ENCODE results near the gene CDKN1C.
A peak's percentile ranks its signal among the peaks of the same experiment; 100 is the strongest.
"Not testable (repeated sequence)": the region's sequence is repeated elsewhere in the genome, so short reads cannot be mapped to it uniquely, and the experiment has no call there.

The CDKN1C gene

GRCh38 chr11:2909133-2909902, 23.7 kb upstream of the CDKN1C start:
- FAIRE-seq (no peak), DNase-seq (ENCODE audit: low spot score) (no peak)

DNA sequence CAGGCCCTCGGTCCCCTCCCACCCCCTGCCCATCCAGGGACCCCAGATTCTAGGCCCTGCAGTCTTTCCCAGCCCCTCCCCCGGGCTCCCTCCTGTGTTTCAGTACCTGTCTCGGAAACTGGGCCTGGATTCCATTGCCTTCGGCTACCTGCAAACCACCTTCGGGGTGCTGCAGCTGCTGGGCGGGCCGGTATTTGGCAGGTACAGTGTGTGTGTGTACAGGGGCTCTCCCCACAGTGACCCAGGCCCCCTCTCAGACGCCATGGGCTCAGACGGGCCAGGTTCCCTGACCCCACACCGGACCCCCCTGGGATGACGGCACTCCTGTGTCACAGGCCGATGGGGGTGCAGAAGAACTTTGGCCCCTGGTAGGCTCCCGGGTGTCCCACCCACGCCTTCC, 22.6 kb upstream of the CDKN1C start:
- DNase-seq (ENCODE audit: low spot score) = no peak
- no peak for FAIRE-seq

DNA sequence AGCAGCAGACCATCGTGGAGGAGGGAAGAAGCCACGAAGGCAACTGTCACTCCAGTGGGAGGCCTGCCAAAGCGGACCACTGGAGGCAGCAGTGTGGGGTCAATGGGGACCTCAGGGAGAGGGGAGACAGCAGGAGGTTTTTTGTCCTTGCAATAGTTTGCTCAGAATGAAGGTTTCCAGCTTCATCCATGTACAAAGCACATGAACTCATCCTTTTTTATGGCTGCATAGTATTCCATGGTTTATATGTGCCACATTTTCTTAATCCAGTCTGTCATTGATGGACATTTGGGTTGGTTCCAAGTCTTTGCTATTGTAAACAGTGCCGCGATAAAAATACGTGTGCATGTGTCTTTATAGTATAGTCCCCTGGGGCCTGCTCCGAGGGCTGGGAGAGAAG, 19.7 kb upstream of the CDKN1C start:
- DNase-seq (ENCODE audit: low spot score); FAIRE-seq: not testable (repeated sequence)

DNA sequence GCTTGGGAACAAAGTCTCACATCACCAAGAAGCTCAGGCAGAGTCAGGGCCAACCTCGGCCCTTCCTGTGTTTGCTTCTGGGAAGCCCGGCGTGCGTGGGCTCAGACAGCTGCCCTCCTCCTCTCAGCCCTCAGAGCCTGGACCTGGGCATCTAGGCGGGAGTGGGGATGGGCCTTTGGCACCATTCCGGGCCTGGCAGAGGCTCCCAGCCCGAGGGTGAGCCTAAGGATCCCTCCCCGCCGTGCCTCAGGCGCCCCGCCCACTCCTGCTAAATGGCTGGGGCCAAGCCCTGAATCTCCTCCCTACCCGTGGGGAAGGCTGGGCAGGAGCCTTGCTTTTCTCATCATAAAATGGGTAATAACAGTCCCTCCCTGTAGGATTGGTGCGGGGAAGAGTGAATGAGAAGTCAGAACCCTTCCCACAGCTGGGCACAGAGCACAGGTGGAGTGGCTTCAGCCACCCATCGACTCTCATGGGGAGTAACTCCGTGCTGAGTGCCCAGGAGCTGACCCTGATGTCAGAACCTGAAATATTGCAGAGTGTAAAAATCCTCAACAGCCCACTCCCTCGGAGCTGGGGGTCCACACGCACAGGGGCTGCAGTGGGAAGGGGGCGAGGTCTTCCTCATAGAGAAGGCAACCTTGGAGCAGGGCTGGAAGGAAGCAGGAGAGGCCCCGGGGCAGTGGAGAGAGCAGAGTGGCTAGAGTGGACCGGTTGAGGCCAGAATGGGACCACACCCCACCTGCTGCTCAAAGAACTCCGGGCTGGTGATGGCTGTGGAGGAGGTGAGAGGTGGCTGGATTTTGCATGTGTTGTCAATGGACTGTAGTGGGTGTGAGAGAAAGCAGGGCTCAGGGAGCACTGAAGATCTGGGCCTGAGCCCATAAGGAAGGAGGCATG, 18.8 kb upstream of the CDKN1C start:
- DNase-seq (ENCODE audit: low spot score) (no peak), FAIRE-seq (no peak)

DNA sequence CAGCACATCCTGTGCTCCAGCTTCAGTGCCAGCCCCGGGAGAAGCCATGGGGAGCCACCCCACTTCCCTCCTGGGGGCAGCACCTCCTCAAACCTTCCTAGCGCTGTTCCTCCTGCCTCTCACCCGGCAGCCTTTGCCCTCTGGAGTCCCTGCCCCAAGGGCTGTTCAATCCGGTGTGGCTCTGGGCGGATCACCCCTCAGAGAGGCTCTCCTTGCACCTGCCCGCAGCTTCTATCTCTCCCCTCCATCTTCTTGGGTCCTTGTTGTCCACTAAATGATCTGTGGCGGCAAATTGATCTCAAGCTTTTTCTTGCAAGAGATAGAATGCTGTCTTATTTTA, 18.1 kb upstream of the CDKN1C start:
- FAIRE-seq (no peak), DNase-seq (ENCODE audit: low spot score) (no peak)

DNA sequence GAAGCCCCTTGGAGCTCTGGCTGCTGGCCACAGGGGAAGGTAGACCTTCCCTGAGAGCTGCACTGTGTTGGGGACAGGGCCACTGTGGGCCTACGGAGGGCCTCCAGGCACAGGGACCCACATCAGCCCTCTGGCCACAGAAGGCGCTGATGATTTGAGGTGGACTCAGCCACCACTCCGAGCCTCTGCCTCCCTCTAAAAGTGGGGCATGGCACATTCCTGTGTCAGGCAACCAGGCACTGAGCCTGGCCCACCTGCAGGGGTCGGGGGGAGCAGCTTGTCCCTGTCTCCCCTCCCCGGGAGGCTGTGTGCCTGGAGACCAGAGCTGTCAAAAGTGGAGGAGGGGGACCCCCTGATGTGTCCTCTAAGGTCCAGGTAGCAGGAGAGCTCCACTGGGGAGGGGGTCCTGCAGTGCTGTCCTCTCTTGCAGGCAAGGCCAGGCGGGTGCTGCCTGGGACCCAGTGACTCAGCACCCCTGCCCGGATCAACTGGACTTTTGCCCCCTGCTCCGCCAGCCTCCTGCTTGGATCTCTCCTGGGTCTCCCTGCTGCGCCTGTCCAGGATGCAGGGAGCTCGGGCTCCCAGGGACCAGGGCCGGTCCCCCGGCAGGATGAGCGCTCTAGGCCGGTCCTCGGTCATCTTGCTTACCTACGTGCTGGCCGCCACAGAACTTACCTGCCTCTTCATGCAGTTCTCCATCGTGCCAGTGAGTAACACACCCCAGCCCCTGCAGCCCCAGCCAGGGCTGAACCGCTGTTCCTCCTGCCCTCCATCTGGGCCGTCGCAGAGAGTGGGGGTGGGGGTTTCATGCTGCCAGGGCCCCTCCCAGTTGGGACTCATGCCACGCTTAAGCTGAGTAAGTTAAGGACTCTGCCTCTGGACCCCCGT, 17.5 kb upstream of the CDKN1C start:
- FAIRE-seq (no peak), DNase-seq (ENCODE audit: low spot score) (no peak)

DNA sequence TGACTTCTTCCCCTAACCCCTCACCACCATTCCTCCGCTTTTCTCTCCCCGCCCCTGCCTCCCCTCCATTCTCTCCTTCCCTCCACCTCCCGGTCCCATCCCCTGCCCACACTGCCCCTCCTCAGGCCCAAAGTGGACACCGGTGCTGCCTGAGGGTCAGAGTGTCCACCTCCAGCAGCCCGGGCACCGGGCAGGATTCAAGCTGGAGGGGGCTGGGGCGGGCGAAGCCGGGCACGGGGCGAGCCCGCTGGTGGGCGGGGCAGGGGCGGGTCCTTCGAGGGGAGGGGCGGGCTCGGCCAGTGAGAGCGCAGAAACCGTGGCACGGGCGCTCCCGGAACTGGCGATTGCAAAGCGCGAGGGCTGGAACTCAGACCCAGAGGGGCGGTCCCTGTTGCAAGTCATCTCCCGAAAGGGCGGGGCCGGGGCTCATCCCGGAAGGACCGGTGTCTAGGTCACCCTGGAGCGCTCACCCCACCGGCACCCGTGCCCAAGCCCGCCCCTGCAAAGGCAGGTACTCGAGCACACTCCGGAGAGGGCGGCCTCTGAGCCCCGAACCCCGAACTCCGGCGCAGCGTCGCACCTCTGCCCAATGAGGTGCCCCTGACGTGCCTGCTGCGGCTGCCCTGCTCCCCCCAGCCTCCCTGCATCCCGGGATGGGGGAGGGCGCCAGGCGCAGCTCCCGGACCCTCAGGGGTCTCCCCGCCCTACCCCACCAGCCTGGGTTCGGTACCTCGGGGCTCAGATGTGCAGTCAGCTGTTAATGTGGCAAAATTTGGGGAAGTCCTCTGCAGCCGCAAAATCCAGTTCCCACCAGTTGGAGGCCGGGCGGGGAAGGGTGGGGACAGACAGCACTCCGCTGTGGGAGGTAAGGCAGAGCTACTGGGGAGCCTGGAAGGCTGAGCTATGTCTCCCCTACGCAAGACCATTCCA, 16.5 kb upstream of the CDKN1C start:
- FAIRE-seq = no peak
- DNase-seq (ENCODE audit: low spot score) = peak; percentile 79

- no peak for FAIRE-seq
- no peak for DNase-seq (ENCODE audit: low spot score)
These were observed 15.7 kb upstream of the CDKN1C start for GRCh38 chr11:2901196-2901796.

GRCh38 chr11:2899080-2899783, 13.7 kb upstream of the CDKN1C start:
- FAIRE-seq (no peak), DNase-seq (ENCODE audit: low spot score) (no peak)

DNA sequence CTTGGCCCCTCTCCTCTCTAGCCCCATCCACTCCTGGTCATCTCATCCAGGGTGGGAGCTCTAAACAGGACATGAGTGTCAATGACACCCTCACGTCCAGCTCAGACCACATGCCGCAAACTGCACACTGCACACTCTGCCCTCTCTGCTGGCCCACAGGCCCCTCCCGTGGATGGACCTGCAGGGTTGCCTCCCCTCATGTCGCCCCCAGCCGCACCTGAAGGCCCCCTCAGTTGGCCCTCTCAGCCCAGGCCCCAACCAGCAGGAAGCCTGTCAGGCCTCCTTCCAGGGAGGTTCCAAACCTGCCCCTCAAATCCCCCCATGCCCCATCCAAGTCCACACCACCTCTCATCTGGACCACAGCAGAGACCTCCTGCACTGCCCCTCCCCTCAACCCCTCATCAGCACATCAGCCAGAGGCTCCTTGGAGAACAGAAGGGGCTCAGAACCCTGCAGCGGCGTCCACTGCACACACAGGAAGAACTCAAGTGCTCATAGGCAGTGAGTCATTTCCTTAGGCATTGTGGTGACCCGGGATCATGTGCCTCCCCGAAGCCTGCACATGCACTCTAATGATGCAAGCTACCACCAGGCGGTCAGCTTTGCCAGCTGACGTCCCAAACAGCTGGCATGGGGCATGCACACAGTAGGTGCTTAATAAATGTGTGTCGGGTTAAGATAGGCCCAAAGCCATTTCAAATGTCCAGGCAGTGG, 12.9 kb upstream of the CDKN1C start:
- FAIRE-seq (peak; percentile 31), DNase-seq (ENCODE audit: low spot score) (peak; percentile 70)

DNA sequence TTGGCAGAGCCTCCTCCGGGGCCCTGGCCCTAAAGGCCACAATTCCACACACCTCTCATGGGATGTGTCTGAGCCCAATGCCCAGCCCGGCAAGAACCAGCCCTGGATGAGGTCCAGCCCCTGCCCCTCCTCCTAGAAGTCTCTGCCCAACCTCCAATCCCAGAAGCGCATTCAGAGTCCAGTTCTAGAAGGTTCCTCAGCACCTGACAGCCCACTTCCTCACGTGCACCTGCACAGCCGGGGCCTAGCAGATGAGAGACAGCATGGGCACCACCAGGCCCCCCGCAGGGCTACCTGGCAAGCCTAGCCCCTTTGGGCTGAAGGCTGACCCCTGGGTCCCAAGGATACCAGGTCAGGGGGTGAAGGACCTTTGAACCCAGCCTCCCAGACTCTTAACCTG, 11.5 kb upstream of the CDKN1C start:
- DNase-seq (ENCODE audit: low spot score) (no peak), FAIRE-seq (no peak)

GRCh38 chr11:2896047-2896446, 10.5 kb upstream of the CDKN1C start:
- FAIRE-seq (no peak), DNase-seq (ENCODE audit: low spot score) (no peak)

DNA sequence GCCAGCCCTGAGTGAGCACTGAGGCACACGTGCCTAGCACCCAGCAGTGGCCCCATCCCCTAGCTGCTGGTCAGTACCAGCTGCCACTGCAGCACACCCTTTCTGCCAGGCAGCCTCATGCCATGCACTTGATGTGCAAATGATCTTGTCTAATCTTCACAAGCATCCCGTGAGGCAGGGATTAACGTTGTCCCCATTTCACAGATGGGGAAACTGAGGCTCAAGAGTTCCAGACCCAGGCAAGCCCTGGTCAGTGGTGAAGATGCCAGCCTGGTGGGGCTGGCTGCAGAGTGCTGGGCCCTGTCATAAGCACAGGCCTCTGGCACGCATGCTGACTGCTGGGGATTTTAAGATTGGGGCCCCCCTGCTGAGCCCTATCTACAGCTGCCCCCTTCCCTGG, 8.4 kb upstream of the CDKN1C start:
- DNase-seq (ENCODE audit: low spot score) (no peak), FAIRE-seq (no peak)

GRCh38 chr11:2892967-2893528, 7.5 kb upstream of the CDKN1C start:
- DNase-seq (ENCODE audit: low spot score) (no peak), FAIRE-seq (no peak)

DNA sequence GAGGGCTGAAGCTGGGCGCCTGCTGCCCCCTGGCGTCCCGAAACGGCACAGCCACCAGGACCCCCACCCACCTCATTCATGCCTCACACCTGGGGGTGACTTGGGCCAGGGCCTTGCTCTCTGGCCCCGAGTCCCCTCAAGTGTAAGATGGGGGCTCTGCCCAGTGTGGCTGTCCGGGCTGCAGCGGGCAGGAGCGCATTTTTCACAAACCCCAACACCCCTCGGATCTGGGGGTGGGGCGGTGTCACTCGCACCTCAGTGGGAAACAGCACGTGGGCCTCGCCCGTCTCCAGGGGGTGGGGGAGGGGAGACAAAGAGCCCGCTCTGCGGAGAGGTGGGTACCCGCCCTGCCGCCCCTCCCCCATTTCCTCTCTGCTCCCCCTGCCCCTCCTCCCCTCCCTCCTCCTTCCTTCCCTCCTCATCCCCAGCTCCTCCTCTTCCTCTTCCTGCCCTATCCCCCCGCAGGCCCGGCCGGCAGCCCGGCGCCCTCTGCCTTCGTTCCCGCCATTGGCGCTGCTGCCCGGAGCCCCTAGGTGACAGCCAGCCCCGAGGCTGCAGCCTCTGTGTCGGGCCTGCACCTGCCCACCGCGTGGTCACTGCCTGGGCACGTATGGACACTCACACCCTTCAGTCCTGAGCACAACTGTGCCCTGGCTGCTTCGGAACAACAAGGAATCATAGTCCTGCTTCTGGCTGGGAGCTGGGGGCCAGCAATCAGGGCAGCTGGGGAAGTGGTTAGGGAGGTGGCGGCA, 6.8 kb upstream of the CDKN1C start:
- no peak for FAIRE-seq

GRCh38 chr11:2891326-2892214, 6.0 kb upstream of the CDKN1C start:
- no peak for DNase-seq (ENCODE audit: low spot score)
- no peak for FAIRE-seq

More for the DNA sequence above, 6.8 kb upstream of the CDKN1C start:
- peak; percentile 19 for DNase-seq (ENCODE audit: low spot score)
